GM18861 (cell line): ENCODE results near the gene SUN2.

Experiments used
- ATAC-seq: cut with Tn5 transposase; IDR thresholded peaks from one replicate; pipeline ENCODE4 v1.9.1; 2021; ENCODE audit not compliant: unreplicated experiment

The SUN2 gene

DNA sequence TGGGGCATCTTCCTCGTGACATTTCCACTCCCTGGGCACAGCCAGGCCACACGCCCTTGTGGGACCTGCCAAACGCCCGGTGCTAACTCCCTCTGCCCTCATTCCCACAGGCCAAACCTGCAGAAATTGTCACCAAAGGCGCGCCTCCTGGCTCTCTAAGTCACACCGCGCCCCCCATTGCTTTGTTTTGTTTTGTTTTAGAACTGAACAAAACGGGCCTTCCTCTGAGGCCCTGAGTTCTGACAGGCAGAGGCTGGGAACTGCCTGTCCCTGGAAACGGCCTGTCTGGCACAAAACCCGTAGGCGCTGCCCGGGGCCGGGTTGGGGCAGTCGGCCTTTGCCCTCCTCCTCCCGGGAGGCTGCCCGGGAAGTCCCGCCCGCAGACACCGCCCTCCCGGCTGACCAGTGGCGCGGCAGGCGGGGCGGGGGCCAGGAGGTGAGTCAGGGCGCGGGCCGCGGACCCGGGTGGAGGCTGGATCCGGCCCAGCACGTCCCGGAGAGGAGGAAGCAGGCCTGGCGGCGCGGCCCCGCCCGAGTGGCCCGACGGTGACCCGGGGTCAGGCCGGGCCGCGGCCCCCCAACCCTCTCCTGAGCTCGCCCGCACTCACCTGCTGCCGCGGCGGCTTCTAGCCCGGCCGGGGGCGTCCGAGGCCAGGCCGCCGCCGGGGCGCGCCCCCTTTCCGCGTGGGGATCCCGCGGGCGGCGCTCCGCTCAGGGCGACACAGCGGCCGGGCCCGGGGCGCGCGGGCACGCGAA lies 465 bp downstream of the SUN2 start:
- peak; percentile 28 for ATAC-seq

DNA sequence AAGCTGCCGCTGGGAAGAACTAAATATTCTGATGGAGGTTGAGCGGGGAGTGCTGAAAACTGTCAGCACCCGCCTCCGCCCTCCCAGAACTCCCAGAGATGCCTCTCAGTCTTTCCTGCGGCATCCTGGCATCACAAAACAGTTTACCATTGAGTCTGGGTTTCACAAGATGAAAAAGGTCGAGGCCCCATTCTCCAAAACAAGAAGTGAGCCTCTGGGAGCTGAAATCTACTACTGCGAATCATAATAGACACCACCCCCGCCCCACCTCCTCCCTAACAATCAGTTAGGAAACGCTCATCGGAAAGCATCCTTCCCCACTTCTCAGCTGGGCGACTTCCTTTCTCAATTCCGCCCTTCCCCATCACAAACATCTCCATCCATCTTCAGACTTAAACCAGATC lies 1.0 kb downstream of the SUN2 start:
- no peak for ATAC-seq

DNA sequence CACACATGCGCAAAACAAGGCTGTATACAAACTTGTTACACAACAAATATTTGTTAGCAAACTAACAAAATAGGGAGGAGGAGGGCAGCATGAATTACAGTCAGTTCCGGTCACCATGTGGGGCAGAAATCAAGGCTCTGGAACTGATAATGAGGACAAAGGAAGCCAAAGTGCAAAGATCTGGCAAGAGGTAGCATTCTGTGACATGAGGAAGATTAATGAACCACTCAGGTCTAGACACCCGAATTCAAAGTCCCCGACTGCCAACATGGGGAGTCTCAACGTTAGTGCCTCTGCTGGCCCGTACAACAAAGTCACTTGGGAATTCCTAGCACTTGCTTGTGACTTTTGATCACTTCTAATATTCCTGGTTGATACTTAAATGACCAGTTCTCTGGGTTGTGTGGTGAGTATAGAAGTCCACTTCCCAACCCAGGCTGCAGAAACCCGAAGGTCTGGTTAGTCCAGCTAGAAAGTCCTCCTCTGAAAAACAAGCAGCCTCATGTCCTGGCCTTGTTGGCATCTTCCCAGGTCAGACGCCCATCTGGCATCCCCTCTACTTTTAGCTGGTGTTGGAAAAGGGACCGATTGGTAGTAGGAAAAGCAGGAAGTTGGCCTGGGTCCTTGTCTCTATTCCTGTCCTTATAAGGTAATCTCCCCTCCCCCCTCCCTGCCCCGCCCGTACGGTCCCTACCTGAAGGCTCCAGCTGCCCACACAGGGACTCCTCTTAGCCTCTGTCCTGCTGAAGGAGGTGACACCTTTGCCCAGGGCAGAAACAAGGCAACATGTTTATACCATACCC lies 1.6 kb downstream of the SUN2 start:
- no peak for ATAC-seq

DNA sequence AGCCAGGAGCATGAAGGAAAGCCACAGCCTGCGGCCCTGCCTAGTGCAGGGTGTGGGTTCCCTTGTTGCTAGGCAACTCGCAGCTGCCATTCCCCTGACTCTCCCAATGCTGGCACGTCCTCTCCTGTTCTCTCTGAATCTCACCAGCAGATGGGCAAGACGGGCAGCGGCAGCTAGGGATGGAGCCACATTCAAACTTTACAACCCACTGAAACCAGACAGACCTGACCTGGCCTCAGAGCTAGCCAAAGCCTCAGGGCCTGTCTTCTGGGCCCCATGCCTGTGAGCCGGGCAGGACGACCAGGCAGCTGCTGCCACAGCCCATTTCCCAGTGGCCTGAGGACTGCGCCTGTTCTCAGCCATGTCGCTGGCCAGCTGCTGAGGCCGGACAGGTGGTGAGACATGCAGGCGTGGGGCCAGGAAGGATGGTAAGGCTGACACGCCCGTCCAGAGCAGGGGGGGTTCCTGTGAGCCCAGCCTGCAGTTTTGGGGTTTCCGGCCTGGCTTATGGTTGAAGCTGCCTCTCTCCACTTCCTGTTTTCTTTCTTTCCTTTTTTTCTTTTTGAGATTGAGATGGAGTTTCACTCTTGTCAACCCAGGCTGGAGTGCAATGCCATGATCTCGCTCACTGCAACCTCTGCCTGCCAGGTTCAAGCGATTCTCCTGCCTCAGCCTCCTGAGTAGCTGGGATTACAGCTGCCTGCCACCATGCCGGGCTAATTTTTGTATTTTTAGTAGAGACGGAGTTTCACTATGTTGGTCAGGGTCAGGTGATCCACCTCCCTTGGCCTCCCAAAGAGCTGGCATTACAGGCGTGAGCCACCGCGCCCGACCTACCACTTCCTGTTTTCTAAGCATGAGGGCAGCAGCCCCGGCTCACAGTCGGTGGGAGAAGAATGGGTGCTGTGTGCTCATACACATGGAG lies 4.1 kb downstream of the SUN2 start:
- ATAC-seq: no peak

DNA sequence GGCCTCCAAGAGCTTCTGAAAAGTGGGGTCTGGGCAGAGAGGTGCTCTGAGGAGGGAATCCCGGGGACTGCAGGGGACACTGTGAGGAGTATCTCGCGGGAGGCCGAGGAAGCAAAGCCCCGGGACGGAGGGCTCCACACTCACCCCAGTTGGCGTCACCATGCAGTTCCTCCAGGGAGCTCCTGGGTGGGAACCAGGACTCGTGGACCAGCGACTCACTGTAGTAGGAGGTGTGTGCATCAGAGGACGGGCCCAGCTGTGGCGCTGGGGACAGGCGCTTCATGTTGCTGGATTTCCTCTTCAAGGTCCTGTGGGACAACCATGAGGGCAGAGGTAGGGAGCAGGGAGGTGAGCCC lies 4.8 kb downstream of the SUN2 start:
- no peak for ATAC-seq

DNA sequence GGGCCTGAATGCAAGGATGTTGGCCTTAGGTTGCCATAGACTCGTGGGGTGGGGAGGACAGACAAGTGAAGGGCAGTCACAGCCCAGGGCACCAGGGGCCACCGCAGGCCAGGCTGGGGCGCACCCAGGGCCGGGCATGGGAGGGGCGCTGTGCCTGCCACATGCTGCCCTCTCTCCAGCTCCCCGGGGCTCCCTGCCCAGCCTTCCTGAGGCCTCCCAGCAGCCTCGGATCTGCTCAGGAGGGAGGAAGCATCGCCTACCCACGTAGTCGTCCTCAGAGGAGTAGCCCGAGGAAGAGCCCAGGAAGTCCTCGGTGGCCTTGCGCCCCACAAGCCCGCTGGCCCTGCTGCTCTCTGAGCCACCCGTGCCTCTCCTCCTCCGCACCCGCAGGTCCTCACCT lies 5.2 kb downstream of the SUN2 start:
- no peak for ATAC-seq

DNA sequence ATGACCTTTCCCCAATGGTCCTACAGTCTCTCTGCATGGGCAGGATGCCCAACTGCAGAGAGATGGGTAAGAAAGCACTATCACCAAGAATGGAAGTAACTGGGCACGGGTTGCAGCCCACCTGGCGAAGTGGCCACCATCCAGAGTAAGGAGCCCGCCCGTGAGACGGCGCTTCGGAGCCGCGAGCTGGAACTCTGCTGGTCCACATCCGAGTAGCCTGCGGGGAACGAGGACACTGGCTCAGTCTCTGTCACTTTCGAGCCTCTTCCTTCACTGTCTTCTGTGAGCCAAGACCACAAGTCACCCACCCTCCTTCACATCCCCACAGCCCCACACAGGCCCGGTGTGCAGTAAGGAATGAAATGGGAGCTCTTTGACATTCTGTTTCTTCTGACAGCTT lies 5.7 kb downstream of the SUN2 start:
- ATAC-seq: no peak

DNA sequence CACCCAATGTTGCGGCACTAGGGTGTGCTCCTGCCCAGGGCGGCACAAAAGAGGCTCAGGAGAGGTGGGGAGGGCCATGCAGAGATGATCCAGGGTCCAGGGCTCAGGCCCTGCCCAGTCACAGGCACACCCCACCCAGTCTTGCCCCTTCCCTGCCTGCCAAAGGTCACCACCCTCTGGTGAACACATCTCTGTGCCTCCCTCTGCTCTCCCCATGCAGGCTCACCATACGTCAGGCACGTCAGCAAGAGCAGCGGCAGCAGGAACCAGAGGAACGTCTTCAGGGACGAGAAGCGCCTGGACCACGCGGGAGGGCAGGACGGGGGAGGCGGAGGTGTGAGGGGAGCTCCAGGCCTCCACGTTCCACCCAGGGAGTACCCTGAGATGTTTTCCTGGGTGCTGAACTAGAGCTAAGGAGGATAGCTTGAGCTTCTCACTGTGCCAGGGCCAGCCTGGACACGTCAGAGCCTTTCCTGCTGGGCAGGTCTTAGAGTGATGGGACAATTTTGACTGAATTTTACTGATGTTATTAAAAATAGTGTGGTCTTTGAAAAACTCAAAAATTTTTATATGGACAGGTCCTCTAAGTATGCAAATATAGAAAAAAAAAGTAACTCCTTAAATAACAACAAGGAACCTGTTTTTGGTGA lies 7.2 kb downstream of the SUN2 start:
- ATAC-seq: no peak

DNA sequence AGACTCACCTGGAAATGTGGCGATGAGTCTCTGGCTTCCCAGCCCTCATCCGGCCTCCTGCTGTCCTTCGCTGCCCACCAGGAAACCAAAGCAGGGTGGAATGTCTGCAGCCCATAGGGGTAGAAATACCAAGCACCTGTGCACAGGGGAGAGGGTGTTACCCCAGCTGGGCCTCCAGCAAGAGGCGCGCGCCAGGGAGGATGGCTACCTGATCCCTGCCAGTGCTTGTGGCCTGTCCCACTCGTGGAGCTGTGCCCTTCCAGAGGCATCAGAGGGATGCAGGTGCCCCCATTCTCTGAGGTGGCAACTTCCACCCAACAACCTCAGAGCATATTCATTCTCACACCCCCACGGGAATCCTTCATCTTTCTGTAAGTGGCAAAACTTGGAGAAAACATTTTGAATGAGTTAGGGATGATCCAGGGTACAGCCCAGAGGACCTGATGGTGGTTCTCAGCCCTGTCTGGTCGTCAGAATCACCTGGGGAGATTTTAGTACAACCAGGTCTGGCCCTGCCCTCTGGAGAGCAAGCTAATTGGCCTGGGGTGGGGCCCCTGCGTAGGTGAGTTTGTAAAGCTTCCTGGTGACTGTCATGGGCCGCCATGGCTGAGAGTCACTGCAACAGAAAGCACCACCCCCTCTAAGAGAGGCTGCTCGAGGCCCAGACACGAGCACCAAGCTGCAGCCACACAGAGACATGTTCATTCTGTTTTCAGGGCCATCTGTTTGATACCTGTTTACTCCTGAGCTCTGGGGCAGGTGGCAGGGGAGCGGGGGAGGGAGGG lies 9.9 kb downstream of the SUN2 start:
- ATAC-seq: no peak

DNA sequence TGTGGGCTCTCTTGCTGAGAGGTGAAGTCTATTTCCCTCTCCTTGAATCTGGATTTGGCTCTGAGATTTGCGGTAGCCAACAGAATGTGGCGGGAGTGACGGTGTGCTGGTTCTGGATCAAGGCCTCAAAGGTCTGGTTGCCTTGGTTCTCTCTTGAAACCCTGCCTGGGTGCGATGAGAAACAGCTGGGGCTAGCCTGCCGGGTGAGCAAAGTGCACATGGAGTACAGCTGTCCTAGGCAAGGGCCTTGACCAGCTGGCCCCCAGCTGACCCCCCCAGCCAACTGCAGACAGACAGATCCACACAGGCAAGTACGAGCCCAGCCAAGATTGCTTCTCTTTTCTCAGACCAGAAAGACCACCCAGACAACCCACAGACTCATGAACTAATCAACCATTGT lies 10.8 kb downstream of the SUN2 start:
- no peak for ATAC-seq

DNA sequence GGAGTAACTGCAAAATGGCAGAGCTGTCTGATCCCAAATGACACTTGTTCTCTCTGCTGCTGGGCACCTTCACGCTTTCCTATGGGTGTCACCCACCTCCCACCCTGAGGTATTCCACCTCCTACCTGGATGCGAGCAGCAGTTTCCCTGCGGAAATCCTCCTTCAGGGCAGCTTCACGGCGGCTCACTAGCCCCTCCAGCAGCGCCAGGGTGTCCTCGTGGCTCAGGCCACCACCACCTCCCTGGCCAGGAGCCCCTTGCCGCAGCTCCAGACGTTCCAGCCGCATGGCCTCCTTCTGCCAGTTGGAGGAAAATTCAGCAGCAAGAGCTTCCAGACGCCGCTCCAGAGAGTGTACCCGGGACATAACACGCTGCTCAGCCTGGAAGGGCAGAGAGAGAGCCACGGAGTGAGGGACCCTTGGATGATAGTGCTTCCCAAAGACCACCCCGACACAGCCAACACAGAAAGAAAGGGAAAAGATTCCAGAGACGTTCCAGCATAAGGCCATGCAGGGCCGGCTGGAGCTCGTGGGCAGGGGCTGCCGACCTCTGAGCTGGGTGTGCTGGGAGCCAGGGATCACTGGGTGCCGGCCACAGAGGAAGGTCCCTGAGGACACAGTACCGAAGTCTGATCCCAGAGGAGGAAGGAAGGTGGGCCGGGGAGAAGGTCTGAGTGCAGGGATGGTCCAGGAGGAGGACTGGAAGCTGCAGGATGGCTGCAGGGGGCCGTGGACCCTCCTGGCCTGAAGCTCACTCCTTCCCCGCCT lies 13.4 kb downstream of the SUN2 start:
- ATAC-seq: no peak

DNA sequence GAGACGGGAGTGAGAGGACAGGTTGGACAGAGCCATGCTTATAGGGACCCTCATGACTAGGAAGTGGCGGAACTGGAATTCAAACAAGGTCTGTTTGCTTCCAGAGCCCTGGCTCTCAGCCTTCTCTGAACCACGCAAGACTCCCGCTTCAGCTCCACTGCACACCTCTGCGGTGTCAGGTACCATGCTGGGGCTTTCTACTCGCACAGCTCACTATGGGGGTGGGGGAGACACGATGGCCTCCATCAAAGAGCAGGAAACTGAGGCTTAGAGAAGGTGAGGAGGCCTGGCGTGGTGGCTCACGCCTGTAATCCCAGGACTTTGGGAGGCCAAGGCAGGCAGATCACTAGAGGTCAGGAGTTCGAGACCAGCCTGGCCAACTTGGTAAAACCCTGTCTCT lies 14.2 kb downstream of the SUN2 start:
- ATAC-seq: no peak

DNA sequence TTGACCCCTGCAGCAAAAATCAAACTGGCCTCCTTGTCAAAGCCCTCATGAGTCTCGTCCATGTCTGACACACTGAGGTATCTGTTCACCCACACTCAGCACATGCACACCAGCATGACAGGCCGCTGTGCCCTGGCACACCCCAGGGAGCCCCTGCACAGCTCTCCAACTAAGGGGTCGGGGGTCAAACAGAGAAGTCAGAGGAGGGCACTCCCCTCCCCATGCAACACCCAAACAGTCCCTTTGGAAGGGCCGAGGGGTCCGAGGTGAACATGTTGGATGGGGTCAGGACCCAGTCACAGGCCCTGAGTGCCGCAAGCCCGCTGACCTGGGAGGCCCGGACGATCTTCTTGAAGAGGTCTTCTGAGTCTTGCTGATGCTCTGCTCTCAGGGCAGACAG lies 14.6 kb downstream of the SUN2 start:
- ATAC-seq: no peak

DNA sequence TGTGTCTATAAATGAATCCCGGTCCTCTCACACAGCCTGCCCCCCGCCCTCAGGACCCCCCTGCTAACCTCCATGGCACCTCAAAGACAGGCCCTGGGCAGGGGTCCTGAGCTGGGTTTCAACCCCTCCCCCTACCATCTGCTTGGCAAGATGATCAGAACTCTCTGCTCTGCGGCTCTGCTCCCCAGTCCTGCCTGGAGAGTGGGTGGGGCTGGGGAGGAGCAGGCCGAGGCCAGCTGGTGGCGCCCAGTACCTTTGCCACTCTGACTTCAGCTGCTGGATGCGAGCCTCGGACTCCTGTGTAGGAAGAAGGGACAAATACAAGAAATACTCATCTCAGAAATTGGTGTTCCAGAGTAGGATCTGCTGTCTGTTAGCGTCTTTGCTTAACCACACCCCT lies 15.0 kb downstream of the SUN2 start:
- ATAC-seq: no peak

DNA sequence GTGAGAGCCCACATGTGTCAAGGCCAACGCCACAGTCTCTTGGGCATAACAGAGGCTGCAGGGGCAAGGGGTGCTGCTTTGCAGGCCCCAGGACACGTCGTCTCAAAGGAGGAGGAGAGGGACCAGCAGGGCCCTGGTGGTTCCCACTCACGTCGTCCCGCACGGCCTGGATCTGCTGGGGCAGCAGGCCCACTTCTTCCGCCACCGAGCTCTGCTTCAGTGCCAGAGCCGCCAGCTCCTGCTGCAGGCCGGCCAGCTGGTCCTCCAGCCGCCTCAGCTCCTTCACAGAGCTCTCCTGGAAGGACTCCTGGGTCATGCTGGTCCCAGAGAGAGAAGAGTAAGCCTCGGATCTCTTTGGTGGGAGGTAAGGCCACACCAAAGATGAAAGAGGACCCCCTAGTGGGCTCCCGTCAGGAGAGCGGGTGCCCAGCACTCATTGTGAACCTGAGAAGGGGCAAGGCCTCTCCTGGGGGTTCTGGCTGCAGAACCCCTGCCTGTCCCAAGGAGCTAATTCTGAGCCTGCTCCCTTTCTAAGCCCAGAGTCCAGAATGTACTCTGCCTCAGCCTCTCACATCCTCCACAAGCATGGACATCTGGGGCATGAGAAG lies 15.6 kb downstream of the SUN2 start:
- ATAC-seq: no peak

DNA sequence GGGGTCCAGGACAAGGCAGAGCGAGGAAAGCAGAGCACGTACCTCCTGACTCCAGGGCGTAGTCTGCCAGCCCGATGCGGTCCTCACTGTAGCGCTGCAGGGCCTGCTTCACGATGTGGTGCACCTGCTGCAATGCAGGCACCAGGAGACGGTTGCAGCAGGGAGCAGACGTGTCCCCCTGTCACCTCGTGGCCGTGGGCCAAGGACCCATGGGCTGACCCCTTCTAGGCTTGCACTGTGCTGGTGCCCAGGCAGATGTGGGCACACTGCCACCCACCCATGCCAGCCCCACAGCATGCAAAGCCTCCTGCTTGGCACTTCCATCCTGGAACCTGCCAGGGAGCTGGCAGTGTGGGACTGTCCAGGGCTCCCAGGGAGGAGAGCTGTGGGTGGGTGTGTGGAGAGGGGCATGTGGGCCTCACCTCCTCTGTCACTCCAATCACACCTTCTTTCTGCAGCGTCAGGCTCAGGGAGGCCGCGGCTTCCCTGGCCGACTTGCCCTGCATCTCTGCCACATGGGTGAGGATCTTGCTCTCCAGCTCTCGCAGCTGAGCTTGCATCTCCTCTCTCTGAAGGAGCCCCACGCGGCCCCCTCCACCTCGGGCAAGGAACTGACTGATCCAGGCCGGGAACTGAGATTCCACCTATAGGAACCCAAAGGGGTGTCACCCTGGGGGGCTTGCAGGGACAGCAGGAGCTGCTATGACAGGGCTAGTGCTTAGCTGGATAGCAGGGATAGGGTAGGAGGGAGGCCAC lies 16.3 kb downstream of the SUN2 start:
- ATAC-seq: no peak

DNA sequence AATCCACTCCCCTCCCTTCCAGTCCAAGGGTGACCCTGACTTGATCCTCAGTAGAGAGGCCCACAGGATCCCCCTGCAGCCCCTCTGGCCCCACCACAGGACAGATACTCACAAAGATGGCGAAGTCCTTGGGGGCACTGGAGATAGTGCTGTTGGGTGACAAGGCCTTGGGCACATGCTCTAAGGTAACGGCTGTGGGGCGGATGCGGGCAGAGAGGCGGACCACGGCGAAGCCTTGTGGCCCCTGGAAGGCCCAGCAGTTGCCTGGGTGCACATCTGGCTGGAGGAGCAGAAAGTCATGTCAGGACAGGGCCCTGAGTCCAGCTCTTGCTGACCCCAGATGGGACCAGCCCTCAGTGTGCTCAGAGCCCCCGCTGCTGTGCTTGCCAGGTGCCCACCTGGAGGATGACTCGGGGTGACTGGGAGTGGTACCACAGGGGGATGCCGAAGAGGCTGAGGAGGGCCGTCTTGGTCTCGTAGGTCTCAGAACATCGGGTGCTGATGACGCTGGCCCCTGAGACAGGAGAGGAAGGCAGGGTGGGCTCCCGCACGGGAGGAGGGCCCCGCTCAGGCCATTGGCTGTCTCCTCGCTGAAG lies 17.2 kb downstream of the SUN2 start:
- ATAC-seq: no peak
